HuH-7 (cell line): ENCODE data around the gene STAT4.

Experiments used
- DNase-seq: peaks from one replicate; pipeline ENCODE4 v3.0.0; 2011; ENCODE audit warnings: low spot score

The STAT4 gene

DNA sequence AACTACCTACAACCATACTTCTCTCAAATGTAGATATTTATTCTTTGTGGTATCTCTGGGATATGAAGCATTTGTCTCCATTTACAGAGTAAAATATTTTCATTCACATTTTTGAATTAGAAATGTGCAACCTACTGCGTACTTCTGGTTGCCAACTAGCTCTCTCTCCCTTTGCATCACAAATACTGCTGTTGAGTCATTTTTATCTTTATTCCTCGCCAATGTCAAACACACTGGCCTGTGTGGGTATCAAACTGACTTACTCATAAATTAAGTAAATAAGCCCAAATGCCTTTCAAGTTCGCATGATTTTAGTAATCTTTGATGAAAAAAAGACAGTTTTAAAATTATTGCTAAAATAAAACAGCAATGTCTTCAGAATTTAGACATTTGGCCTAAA, 67.3 kb downstream of the STAT4 start:
- no peak for DNase-seq

DNA sequence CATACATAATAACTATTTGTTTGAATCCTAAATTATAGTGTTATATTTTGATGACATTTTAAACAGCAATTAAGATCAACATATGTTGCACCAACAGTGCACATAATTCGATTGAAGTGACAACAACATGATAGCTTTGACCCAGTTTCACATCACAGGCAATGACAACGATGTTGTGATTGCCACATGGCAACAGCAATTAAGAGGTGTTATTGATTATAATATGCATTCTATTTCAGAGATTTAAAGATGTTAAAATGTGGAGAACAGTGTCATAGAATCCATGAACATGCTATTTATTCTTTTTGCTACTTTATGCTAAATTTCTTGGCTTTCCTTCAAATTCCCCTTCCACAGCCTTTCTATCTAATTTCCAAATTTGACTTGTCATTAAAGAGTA, 68.5 kb downstream of the STAT4 start:
- DNase-seq = no peak

DNA sequence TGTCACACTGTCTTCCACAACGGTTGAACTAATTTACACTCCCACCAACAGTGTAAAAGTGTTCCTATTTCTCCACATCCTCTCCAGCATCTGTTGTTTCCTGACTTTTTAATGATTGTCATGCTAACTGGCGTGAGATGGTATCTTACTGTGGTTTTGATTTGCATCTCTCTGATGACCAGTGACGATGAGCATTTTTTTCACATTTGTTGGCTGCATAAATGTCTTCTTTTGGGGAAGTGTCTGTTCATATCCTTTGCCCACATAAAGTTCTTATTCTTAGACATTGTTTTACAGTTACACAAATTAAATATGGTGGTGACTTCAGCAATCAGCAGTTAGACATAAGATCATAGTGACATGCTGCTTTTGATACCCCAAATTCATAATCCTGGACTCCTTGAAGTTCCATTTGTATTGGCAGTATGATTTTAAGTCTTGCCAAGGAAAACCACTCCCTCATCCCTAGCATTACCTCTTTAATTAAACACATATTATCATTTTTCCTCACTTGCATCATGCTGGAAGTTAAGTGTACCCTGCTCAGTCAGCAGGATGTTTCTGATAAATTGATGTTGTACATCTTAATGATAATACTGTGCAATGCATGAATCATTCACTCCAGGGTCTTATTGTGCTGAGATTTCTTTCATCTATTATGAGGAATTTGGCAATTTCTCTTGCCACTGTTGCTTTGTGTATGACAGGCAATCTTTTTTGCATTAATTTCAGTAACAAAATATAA, 69.2 kb downstream of the STAT4 start:
- DNase-seq = no peak

DNA sequence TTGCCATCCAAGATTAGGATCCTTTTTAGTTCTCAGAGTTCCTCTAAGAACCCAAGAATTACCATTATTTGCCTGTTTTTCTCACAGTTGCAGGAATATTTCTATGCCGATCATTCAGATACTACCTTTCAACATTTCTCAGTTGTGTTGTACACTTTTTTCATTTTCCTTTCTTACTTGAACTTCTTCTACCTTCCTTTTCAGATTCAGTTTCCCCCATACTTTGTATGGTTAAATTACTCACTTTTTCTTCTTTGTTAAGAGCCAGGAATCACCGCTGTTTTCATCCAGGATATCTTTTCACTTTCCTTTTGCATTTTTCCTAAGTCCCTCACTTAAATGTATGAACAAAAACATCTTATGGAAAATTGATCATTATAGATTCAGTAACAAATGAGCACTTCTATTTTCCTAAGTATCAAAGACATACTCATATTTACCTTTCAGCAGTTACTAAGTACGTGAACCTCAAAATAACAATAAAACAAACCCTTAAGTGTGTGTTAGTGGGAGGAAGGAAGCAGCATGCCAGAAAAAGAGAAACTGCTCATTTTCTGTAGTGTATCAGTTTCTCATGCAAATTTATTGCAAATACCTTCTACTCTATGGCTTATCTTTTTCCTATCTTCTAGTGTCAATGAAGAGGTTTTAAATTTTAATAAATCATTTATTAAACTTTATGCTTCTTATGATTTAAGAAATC, 72.5 kb downstream of the STAT4 start:
- DNase-seq = no peak

DNA sequence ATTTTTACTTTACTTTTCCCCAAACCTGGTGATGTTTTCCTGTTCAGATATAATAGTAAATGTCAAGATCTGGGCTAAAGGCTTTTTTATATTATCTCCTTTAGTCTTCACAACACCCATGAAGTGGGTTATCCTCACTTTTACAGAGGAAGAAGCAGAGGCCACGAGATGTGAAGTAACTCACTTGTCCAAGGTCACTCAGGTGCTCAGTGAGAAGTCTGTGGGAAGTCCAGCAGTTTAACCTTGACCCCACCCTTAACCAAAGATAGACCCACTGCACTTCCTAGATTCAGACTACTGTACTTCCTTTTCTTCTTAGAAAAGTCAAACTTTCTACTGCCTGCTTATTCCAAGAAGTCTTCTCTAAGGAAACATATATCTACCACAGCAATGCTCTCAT, 80.5 kb downstream of the STAT4 start:
- DNase-seq = no peak

DNA sequence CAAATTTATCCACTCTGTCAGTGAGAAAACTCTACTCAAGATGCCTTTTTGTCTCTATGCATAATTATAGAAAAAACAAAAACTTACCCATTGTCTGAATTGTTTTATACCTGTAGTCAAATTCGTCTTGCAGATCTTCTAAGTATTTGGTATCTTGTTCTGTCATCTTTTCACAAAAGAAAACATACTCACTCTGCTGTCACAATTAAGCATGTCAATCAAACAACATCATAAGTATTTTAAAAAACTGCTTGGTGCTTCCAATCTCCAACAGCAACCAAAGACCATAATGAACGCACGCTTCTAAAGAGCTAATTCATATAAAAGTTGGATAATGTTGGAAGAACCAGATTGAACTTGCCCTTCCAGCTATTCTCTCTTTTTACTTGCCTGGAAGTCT, 81.2 kb downstream of the STAT4 start:
- DNase-seq = no peak

DNA sequence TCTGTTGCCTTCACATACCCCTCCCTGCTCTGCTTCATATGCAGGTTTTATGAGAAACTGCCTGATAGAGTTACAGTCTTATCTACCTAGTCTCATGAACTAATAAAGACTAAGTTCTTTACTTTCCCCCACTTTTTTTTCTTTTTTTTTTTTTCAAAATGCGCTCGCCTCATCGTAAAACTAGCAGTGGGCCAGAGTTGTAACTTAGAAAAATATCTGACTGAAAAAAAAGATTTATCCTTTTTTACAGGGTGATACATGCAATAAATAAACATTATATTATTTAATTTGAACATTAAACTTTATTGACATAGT, 83.9 kb downstream of the STAT4 start:
- no peak for DNase-seq

DNA sequence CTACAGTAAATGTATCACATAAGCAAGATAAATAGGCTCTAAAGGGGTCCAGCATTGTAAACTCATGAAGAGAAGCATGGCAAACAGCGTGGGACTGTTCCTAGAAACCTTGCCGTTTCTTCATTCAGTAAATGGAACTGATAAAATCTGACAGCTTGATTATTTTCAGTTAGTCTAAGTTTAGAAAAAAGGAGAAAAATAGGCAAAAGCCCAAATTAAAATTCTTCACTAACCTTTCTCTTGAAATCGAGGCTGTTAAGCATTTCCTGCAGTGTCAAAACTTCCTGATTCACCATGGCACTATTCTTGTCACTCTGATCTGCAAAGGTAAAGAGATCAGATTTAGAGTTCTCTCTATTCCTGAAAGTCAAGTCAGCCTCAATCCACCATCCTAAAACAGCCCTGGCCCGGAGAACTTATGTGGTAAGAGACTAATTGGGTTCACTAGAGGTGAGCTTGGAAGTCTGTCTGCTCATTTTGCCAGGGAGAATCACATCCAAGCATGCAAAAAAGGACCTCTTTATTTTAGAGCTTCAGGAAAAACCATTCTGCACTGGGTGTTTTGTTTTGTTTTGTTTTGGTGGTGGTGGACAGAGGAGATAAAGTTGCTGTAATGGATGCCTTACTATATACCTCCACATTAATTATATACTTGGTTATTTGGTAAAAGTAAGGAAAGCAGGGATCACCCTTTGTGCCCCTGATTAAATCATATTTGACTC, 84.4 kb downstream of the STAT4 start:
- DNase-seq = no peak

DNA sequence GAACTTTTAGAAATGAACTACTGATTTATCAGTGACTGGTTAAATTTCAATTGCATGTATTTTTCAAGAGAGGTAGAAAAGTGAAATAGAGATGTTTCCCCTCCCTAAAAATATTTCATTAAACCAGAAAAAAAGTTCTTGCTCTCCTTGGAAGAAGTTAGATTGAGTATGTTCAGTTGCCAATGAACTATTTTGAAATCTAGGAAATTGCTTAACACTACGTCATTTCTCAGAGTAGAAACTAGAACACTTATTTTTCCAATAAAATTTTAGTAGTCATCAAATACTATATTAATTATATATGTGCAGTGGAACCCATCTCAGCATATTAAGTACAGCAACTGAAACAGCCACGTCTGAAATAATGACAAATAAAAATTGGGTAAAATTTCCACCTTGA, 85.0 kb downstream of the STAT4 start:
- no peak for DNase-seq

DNA sequence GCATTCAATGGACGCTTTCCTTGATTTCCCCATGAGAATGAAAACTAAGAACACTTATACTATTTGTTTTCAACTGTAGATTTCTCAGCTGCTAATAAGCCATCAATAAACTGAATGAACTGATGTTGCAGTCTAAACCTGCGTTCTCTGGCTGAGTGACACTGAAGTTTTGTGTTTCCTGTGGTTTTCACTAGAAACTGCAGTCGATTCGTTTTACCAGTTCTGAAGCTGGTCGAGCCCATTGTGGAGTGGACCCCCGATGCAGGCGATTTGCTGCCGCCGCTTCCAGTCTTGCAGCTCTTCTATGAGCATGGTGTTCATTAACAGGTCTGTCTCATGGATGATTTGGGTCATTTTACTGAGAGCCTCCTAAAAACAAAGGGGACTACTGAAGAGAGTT, 86.2 kb downstream of the STAT4 start:
- DNase-seq = no peak

DNA sequence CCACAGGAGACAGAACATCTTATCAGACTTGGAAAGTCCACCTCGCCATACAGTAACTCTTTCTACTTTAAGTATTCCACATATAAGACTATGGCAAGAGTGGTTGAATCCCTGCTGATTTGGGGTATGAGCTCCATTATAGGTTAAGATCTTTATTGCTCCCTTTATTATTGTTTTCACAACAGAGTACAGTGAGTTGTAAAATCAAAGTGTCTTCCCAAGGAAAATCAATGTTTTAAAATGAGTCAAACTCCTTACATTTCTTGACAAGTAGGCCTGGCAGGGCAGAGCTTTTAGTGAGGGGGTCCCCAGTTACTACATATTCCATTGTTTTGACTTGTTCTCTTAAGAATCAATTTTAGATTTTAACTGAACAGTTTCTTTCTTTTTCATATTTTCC, 87.2 kb downstream of the STAT4 start:
- DNase-seq = no peak

DNA sequence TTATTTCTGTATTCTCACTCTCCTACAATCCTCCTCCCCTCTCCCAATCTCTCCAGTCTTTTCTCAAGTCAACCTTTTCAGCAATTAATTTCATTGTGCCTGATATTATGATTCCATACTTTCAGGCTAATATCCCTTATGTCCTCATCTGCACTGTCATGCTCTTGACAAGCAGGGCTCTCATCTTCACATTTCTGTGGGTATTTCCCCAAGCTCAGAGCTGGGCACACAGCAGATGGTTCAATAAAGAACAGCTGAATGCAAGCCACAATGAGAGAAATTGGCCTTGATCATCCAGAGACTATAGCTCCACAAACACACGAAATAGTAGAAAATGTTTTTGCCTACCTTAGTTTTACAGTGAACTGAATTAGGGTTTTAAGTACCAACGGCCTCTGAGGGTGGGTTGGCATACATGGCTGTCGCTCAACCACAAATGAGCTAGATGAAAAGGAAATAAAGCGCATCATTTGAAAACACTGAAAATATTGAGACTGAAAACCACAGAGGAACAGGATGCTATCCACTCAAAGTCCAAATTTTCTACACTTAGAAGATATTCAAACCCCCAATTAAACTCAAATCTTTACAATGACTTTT, 89.3 kb downstream of the STAT4 start:
- DNase-seq = no peak

DNA sequence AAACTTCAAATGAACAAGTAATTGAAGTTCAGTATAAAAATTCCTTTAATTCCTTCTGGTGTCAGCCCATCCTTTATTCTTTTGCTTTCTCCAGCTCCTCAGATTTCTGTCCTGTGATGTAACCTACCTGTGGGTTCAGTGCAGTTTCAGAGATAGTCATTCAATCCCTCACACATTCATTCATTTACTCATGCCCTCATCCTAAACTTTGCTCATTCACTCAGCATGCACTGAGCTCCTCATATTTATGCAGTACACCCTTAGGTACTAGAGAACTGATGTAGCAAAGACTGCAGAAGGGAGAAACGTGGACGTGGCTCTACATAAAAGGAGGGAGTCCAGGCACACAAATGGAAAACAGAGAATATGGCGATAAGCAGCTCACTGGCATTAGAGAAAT, 91.5 kb downstream of the STAT4 start:
- no peak for DNase-seq

DNA sequence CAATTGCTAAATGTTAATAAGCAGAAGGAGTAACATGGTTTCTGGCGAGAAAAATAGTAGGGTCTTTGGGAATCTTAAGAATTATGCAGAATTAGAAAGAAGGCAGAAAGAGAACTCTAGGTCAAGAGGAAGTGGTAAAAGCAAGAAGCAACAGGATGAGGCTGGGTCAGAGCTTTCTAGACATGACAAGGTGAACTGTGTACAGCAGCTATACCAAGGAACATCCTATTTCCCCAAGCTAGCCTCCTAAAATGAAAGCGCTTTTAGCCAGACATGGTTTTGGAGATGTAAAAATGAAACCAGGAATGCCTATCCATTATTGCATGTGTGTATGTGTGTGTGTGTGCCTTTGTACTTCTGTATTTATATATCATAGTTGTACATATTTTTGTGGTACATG, 94.6 kb downstream of the STAT4 start:
- no peak for DNase-seq

DNA sequence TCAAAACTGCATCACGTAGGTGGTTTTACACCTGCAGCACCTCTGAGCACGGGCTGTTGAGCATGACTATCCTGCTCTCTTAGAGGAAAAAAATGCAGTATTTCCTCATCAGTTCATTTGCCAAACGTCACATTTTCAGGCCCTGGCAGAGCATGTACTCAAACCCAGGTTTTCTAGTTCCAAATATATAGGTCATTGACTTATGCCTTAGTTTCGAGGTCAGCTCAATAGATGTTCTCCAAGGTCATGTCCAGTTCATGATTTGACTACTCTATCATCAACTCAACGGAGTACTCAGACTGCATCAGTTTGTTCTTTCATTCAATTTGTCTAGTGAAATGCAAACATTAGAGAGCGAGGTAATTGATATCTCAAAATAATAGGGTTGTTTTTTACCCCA, 97.5 kb downstream of the STAT4 start:
- DNase-seq = no peak

DNA sequence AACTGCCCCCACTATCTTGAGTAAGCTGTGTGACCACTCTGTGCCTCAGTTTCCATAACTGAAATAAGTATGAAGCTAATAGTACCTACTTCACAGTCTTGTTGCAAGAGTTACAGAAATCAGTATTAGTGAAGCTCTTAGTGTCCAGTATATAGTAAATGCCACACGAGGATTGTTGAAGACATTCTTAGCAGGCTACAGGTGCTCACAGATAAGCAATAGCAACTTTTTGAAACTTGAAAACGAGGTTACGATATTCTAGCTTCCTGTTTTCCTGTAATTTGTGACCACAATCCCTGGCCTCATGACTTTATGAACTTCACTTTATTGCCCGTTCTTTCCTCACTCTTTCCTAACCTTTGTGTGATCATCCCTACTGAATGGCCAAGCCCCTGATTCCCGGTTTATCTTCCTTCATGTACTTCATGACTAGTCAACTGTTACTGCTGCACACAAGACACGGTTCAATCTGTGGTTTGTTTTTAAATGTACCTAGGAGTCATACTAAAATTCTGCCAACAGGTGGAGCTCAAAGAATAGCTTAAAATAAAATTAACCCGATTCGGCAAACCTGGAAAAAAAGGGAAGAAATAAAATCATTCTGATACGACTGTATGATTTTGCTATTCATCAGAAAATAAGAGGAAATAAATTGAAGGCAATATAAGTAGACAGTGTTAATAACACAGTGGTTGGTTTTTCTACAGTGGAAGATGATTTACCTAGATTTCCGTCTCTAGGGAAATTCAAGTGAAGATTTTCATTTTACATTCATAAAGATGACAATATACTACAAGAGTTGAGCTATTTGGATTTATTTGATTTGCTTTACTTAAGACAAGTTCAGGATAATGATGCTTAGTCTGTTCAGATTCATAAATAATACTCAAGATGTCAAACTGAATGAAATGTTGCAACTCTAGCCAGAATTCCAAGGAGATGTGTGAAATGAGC, 98.7 kb downstream of the STAT4 start:
- peak; percentile 17 for DNase-seq

DNA sequence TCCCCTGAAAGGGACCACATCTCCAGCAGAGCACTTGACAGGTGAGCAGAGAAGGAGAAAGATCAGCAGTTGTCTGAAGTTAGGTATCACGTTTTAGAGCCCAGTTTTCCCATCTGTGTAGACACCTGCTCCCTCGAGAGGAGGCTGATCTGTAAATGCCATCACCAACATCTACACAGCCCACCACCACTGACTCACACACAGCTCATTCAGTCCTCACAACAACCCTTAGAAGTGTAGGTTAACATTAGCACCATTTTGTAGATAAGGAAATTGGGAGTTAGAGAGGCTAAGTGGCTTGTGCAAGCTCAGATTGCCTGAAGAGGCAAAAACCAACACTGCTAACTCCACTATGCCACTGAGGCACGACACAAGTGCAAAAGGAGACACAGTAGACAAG, 99.6 kb downstream of the STAT4 start:
- DNase-seq = no peak

DNA sequence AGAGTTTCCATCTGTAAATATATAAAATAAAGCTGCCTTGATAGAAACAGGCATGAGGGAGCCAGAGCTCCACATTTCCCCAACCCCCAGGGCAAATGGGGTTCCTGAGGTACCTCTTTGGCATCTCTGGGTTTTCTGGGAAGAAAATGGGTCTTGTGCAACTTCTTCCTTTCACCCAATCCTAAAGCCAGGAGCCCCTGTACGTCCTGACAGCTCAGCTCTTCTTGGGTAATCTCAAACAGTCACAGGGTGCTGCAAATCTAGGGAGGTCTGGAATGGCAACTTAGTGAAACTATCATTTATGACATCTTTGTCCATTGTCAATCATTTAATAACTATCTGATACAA, 100.2 kb downstream of the STAT4 start:
- DNase-seq = no peak

DNA sequence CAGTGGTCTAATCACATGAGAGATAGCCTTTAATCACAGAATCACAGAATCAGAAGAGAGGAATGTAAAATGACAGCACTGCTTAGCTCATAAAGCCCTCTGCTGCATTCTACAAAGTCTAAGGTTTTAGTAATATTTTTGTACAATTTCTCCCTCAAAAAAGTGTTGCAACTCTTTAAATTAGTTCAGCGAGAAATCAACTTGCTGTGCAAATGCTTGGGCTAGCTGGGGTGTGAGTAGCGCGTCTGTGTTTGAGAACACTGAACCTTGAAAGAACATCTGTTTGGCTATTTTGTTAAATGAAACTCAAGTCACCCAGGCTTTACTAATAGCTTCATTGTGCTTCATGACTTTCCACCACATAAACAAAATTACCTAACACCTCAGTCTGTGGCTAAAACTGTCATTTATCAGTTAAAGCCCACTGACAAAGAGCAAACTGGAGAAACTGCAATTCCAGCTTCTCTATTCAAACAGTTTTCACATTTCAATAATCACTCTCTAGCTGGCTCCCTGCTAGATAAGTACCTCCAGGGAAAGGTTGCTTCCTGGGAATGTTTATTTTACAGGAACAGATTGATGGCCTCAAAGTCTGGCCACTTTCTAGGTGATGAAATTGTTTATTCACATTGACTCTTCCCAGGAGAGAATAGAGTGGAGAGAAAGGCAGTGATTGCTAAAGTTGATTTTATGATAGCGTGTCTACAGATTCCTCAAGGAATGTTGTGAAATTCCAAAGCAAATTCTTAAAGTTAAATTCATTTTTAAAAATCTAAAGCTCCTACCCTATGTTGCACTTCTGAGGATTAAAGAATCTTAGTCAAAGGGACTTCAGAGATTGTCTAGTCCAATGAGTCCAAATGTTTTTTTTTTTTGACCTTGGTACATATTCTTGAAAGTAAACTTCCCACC, 100.8 kb downstream of the STAT4 start:
- DNase-seq = peak; percentile 37

DNA sequence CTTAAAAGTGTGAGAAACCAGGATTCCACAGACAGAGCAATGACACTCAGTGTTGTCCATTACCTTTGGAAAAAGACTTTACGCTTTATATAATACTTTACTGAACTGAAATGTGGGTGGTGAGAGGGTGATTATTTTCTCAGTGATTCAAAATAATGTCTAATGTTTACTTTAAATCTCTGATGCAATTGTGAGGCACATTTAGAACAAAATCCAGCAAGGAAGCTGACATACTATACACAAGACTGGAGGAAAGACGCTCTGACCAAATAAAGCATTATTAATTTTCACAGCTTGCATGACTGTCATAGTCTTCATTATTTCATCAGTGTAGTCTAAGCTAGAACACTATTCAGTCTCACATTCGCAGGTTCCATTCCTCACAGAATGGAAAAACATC, 102.7 kb downstream of the STAT4 start:
- no peak for DNase-seq

DNA sequence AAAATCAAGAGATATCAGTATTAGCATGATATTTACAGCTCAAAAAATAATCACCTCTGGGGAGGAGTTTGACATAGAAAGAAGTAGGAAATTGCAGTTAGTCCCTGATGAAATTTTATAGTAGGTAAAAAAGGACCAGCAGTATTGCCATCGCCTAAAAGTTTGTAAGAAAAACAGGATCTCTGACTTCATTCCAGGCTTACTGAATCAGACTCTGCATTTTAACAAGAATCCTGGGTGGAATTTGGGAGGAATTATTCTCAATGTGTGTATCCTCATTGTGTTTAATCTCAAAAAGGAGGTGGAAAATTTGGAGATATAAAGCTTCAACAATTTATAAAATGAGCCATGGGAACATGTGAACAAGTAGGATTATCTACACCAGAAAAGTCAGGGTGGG, 105.7 kb downstream of the STAT4 start:
- DNase-seq = no peak
